Neural cell (in vitro differentiated cells): Measurements from ENCODE around the gene PTRH1. TPM values are rescaled to one million over a fixed set of nuclear protein-coding genes. Genes with fewer than 3 reads are reported as not detected.

Experiments
- H2AFZ ChIP-seq: fragments of 200-600, 300-800 bp; sonication (generic), shearing (Covaris generic); 2 replicates; pipeline ENCODE4 v1.6.0; 2014; ENCODE audit warnings: low read depth, mild to moderate bottlenecking, antibody characterized with exemption, low read length, moderate library complexity
- H3F3A ChIP-seq: fragments of 200-600 bp; shearing (Covaris generic); 2 replicates; pipeline ENCODE4 v1.6.1; 2016; ENCODE audit warnings: mild to moderate bottlenecking, moderate library complexity, mixed read lengths, antibody characterized with exemption, low read length; ENCODE audit not compliant: insufficient read depth, poor library complexity, severe bottlenecking
- H3K27ac ChIP-seq: fragments of 200-600, 300-800 bp; sonication (generic), shearing (Covaris generic); 2 replicates; pipeline ENCODE4 v1.5.1; 2014; ENCODE audit warnings: mild to moderate bottlenecking, low read length, moderate library complexity
- H3K27me3 ChIP-seq: fragments of 300-800, 200-600 bp; sonication (generic), shearing (Covaris generic); 2 replicates; pipeline ENCODE4 v1.6.0; 2014; ENCODE audit warnings: mild to moderate bottlenecking, low read depth, low read length, moderate library complexity; ENCODE audit not compliant: insufficient read depth
- H3K36me3 ChIP-seq: fragments of 300-800, 200-600 bp; sonication (generic), shearing (Covaris generic); 2 replicates; pipeline ENCODE4 v1.5.1; 2014; ENCODE audit warnings: mild to moderate bottlenecking, antibody characterized with exemption, low read length, moderate library complexity; ENCODE audit not compliant: insufficient read depth
- H3K4me2 ChIP-seq: fragments of 300-800, 200-600 bp; sonication (generic), shearing (Covaris generic); 2 replicates; pipeline ENCODE4 v1.6.0; 2014; ENCODE audit warnings: mild to moderate bottlenecking, low read length
- H3K4me3 ChIP-seq: fragments of 300-800, 200-600 bp; sonication (generic), shearing (Covaris generic); 2 replicates; pipeline ENCODE4 v1.5.1; 2014; ENCODE audit warnings: mild to moderate bottlenecking, low read length, moderate library complexity
- H3K79me2 ChIP-seq: fragments of 200-600 bp; shearing (Covaris generic); replicated peaks from 2 replicates; pipeline ENCODE4 v1.6.0; 2014; ENCODE audit warnings: mild to moderate bottlenecking, low read length, moderate library complexity; ENCODE audit not compliant: insufficient read depth
- H3K9ac ChIP-seq: fragments of 300-800, 200-600 bp; sonication (generic), shearing (Covaris generic); 2 replicates; pipeline ENCODE4 v1.6.1; 2016; ENCODE audit warnings: mild to moderate bottlenecking, low read length, mixed read lengths
- H3K9me2 ChIP-seq: fragments of 200-600 bp; shearing (Covaris generic); 2 replicates; pipeline ENCODE4 v1.6.1; 2016; ENCODE audit warnings: mild to moderate bottlenecking, low read length, mixed read lengths; ENCODE audit not compliant: insufficient read depth
- H3K9me3 ChIP-seq: fragments of 200-600, 300-800 bp; sonication (generic), shearing (Covaris generic); 2 replicates; pipeline ENCODE4 v1.6.1; 2016; ENCODE audit warnings: mild to moderate bottlenecking, mixed run types, low read length, moderate library complexity, mixed read lengths
- H4K20me1 ChIP-seq: fragments of 200-600 bp; shearing (Covaris generic); 2 replicates; pipeline ENCODE4 v1.6.1; 2016; ENCODE audit warnings: mild to moderate bottlenecking, mixed run types; ENCODE audit not compliant: insufficient read depth
- CTCF ChIP-seq: fragments of 450-650 bp; IDR thresholded peaks from 2 replicates; pipeline ENCODE4 v1.5.1; 2014; ENCODE audit warnings: antibody characterized with exemption, mild to moderate bottlenecking, moderate library complexity; ENCODE audit not compliant: poor library complexity, severe bottlenecking
- EP300 ChIP-seq: fragments of 450-650 bp; conservative IDR thresholded peaks from 2 replicates; pipeline ENCODE4 v1.6.1; 2014; ENCODE audit warnings: antibody characterized with exemption, mild to moderate bottlenecking, moderate library complexity; ENCODE audit not compliant: poor library complexity, severe bottlenecking
- EZH2 ChIP-seq: fragments of 200-600, 300-800 bp; shearing (Covaris generic), sonication (generic); IDR thresholded peaks from 2 replicates; pipeline ENCODE4 v1.6.1; 2014; ENCODE audit warnings: antibody characterized with exemption, low read length, borderline replicate concordance, mild to moderate bottlenecking; ENCODE audit not compliant: insufficient read depth, poor library complexity, severe bottlenecking
- MXI1 ChIP-seq: fragments of 450-650 bp; conservative IDR thresholded peaks from 2 replicates; pipeline ENCODE4 v1.6.1; 2014; ENCODE audit warnings: antibody characterized with exemption, mild to moderate bottlenecking; ENCODE audit not compliant: poor library complexity, severe bottlenecking
- POLR2AphosphoS5 ChIP-seq: IDR thresholded peaks from 2 replicates; pipeline ENCODE4 v1.6.1; 2012
- RAD21 ChIP-seq: fragments of 450-650 bp; conservative IDR thresholded peaks from 2 replicates; pipeline ENCODE4 v1.6.1; 2014; ENCODE audit warnings: antibody characterized with exemption, mild to moderate bottlenecking, moderate library complexity
- REST ChIP-seq: IDR thresholded peaks from 2 replicates; pipeline ENCODE4 v1.6.1; 2012; ENCODE audit warnings: borderline replicate concordance
- TAF1 ChIP-seq: IDR thresholded peaks from 2 replicates; pipeline ENCODE4 v1.6.1; 2012; ENCODE audit warnings: low read depth
- polyA plus RNA-seq: library from polyadenylated mRNA; depleted of rRNA; stranded (reverse); fragments of >200 nt; gene quantifications from 2 replicates; pipeline ENCODE4 v1.2.3, GENCODE V29; 2014

Gene PTRH1
- polyA plus RNA-seq, 1 donor from 2014 or later: 20.0 TPM

- H3K27ac ChIP-seq: no peak overlapping the region
- H3K4me3 ChIP-seq: peak overlapping the region; percentile 100
- H3F3A ChIP-seq: no peaks in the 10 kb centered on the region
- H3K36me3 ChIP-seq: no peaks in the 10 kb centered on the region
- H3K27me3 ChIP-seq: no peaks in the 10 kb centered on the region
- H3K9me3 ChIP-seq: no peaks in the 10 kb centered on the region
- no peak overlapping the region for H2AFZ ChIP-seq
- no peaks in the 10 kb centered on the region for H4K20me1 ChIP-seq
- peaks cover 26% of the 10 kb centered on the region for H3K79me2 ChIP-seq
- H3K9me2 ChIP-seq: no peaks in the 10 kb centered on the region
- H3K4me2 ChIP-seq: no peak overlapping the region
- peak overlapping the region; percentile 100 for H3K9ac ChIP-seq
- TF ChIP-seq REST (no peak), CTCF (no peak), TAF1 (no peak), EZH2 (no peak)
Observed at GRCh38 chr9:127756233-127756632, 40.8 kb upstream of the PTRH1 start.

- Histone ChIP-seq H3K27ac (peak overlapping the region; percentile 98), H3K4me2 (peak overlapping the region; percentile 70), H3K79me2 (peaks cover 26% of the 10 kb centered on the region), H3K9ac (peak overlapping the region; percentile 100), H3K36me3 (no peaks in the 10 kb centered on the region), H3K27me3 (no peaks in the 10 kb centered on the region), H3K4me3 (peak overlapping the region; percentile 100), H3K9me3 (no peaks in the 10 kb centered on the region), H3F3A (no peaks in the 10 kb centered on the region), H4K20me1 (no peaks in the 10 kb centered on the region), H2AFZ (peak overlapping the region; percentile 60), H3K9me2 (no peaks in the 10 kb centered on the region)
- peak; percentile 46 for TF ChIP-seq RAD21
- no peak for TF ChIP-seq EP300
- peak; percentile 85 for TF ChIP-seq TAF1
- peak; percentile 98 for TF ChIP-seq POLR2AphosphoS5
- peak; percentile 46 for TF ChIP-seq REST
- TF ChIP-seq MXI1: peak; percentile 50
Observed at GRCh38 chr9:127755061-127756060, 39.9 kb upstream of the PTRH1 start.
